ENCODE results near the gene JDP2. TPM values are rescaled to one million over a fixed set of nuclear protein-coding genes. Genes with fewer than 3 reads are reported as not detected.
"Not testable (repeated sequence)": the region's sequence is repeated elsewhere in the genome, so short reads cannot be mapped to it uniquely, and the experiment has no call there.

Gene JDP2
- total RNA-seq, 2 experiments from 2014 or later: 1.3 to 1.4 TPM

DNA sequence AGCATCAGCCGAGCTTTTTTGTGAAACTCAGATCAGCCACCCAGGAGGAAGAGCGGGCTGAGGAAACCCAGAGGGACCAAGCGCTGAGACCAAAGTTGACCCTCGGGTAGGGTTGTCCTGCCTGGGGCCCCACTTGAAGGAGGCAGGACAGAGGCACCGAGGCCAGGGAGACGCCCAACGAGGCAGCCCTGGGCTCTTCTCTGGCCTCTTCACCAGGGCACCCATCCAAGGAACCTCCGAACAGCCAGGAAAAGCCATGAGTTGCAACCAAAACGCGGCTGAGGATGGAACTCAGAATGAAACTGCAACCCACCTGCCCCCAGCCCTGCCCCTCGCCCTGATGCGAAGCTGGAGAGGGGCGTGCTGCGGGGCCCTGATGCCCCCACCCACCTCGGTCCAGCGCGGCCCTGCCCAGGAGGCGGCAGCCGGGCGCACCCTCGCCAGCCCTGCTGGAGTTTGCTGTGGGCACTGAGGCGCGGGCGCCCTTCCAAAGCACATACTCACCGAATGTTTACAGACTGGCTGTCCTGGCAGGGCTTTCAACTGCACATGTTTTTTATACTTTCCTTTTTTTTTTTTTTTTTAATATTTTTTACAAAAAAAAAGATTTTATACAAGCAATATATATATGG is 41.9 kb downstream of the JDP2 start:
- no peaks in the 10 kb centered on the region for H3K9me3 Mint-ChIP-seq
- no peaks in the 10 kb centered on the region for H3K36me3 Mint-ChIP-seq (ENCODE audit: low read depth)
- ChIA-PET CTCF (no interaction called here), POLR2A (no interaction called here)
- H3K27me3 Mint-ChIP-seq: no peaks in the 10 kb centered on the region
- TF ChIP-seq, protein P1, sequence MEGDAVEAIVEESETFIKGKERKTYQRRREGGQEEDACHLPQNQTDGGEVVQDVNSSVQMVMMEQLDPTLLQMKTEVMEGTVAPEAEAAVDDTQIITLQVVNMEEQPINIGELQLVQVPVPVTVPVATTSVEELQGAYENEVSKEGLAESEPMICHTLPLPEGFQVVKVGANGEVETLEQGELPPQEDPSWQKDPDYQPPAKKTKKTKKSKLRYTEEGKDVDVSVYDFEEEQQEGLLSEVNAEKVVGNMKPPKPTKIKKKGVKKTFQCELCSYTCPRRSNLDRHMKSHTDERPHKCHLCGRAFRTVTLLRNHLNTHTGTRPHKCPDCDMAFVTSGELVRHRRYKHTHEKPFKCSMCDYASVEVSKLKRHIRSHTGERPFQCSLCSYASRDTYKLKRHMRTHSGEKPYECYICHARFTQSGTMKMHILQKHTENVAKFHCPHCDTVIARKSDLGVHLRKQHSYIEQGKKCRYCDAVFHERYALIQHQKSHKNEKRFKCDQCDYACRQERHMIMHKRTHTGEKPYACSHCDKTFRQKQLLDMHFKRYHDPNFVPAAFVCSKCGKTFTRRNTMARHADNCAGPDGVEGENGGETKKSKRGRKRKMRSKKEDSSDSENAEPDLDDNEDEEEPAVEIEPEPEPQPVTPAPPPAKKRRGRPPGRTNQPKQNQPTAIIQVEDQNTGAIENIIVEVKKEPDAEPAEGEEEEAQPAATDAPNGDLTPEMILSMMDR (IDR thresholded peaks at IDR 0.05): no peak
- H3K27ac Mint-ChIP-seq: no peak overlapping the region
- ATAC-seq: no peak
- DNase-seq: no peak
- H3K4me1 Mint-ChIP-seq (ENCODE audit: low read depth): peaks cover 3% of the 10 kb centered on the region
- intact Hi-C loops (cut with micrococcal nuclease): no loop called here
- H3K4me3 Mint-ChIP-seq: no peak overlapping the region

DNA sequence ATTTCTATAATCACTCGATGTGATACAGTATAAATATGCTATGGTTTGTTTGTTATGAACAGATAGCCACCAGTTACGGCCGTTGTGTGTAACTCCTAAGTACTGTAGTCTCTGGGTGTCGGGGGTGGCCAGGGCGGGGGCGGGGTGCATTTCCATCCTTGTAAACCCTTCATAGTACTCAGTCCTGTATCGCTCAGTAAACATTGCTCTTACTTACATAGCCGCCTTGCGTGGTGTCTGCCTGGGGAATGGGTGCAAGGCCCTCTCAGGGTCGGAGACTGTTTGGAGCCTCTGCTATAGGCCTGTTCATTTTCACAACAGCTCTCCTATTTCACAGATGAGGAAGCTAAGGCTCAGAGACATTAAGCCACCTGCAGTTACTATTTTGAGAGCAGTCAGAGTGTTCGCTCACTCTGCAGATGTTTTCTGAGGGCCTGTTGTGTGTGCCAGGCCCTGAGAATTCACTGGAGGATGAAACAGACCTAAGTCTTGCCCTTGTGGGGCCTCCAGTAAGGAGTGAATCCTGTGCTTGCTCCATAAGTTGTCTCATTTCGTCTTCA is 42.5 kb downstream of the JDP2 start:
- ATAC-seq: no peak
- Mint-ChIP-seq H3K4me3 (no peak overlapping the region), H3K4me1 (ENCODE audit: low read depth) (peaks cover 3% of the 10 kb centered on the region), H3K27me3 (peaks cover 1% of the 10 kb centered on the region), H3K27ac (no peak overlapping the region), H3K36me3 (ENCODE audit: low read depth) (no peaks in the 10 kb centered on the region), H3K9me3 (no peaks in the 10 kb centered on the region)
- intact Hi-C loops (cut with micrococcal nuclease): no loop called here
- ChIA-PET CTCF (interaction anchor here (1.0 kb wide), 1 partner anchor 183 kb away, joined by 3 read pairs; no protein-coding TSS in a partner anchor), POLR2A (no interaction called here)
- no peak for DNase-seq
- TF ChIP-seq, protein P1 (IDR thresholded peaks at IDR 0.05): no peak

DNA sequence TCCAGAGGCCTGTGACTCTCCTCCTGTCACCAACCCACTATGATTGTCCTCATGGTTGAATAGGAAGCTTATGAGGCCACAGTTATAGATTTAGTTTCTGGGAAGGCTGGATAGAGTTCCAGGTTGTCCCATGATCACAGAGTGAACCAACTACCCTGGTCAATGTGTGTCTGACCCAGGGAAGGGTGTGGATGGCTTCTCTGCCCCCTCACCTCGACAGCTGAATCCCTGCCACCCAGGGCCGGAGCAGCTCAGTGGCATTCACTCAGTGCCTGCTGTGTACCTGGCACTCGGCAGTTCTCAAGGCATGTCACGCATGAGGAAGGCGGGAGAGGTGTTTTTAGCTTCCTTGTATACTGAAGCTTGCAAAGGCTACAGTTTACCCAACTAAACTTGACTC is 43.2 kb downstream of the JDP2 start:
- Mint-ChIP-seq H3K4me3 (no peak overlapping the region), H3K9me3 (no peaks in the 10 kb centered on the region), H3K27me3 (peaks cover 1% of the 10 kb centered on the region), H3K36me3 (ENCODE audit: low read depth) (no peaks in the 10 kb centered on the region), H3K4me1 (ENCODE audit: low read depth) (peaks cover 3% of the 10 kb centered on the region), H3K27ac (no peak overlapping the region)
- TF ChIP-seq, protein P1 (IDR thresholded peaks at IDR 0.05): no peak
- POLR2A ChIA-PET: no interaction called here
- no peak for ATAC-seq
- no peak for DNase-seq
- CTCF ChIA-PET: interaction anchor here (1.0 kb wide), 1 partner anchor 183 kb away, joined by 3 read pairs; no protein-coding TSS in a partner anchor
- intact Hi-C loops (cut with micrococcal nuclease): no loop called here

DNA sequence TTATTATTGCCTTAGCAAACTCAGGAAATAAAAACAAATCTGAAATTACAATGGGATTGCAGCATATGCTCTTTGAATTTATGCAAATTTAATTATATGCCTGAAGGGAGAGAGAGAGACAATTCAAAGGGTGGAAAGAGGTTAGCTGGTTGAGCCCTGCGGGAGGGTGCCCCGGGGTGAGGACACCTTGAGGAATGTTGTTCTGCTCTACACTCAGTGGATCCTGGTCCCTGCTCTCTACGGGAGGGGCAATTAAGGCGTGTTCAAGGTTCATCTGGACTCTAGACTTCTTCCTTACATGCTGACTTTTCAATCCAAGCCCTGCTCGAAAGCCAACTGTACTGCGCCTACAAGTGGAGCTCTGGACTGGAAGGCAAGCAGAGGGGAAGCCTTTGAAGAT is 46.3 kb downstream of the JDP2 start:
- DNase-seq; H3K36me3 Mint-ChIP-seq (ENCODE audit: low read depth); H3K4me3 Mint-ChIP-seq; POLR2A ChIA-PET; H3K27ac Mint-ChIP-seq; H3K9me3 Mint-ChIP-seq; ATAC-seq; H3K27me3 Mint-ChIP-seq; H3K4me1 Mint-ChIP-seq (ENCODE audit: low read depth); intact Hi-C loops (cut with micrococcal nuclease): not testable (repeated sequence)
- CTCF ChIA-PET: interaction anchor here (0.6 kb wide), 1 partner anchor 896 kb away, joined by 3 read pairs; no protein-coding TSS in a partner anchor

DNA sequence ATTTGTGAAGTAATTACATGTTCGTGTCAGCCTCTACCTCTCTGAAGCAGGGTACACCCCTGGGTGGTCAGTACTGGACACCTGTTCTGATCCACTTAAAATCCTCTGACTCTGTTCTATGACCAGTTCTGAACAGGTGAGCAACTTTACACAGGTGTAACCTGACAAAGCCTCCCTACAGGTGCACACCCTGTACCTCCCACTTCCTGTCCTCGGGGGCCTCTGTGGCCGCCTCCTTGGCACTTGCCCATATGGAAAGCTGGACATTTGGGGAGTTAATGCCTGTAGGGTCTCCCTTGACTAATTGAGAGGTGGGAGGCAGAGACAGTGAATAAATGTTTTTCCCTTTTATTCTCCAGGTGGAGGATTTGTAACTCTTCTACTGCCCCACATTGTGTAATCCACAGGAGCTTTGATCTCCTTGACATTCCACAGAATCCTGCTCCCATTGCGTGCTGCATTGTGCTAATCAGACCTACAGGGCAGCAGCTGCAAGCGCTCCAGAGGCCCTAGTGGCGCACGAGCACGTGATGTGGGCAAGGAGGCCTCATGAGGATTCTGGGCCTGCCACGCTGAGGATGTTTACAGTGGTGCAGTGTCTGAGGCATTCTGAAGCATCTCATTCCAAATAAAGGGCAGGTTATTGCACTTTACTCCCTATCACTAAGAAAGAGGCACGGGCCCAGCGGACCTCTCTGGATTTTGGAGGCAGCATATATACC is 48.6 kb downstream of the JDP2 start:
- POLR2A ChIA-PET: interaction anchor here (0.9 kb wide), 1 partner anchor 10 kb away, joined by 3 read pairs; no protein-coding TSS in a partner anchor
- intact Hi-C loops (cut with micrococcal nuclease): no loop called here
- TF ChIP-seq, protein P1 (IDR thresholded peaks at IDR 0.05): no peak
- CTCF ChIA-PET: interaction anchor here (0.6 kb wide), 1 partner anchor 169 kb away, joined by 3 read pairs; no protein-coding TSS in a partner anchor
- peaks cover 1% of the 10 kb centered on the region for H3K27me3 Mint-ChIP-seq
- H3K36me3 Mint-ChIP-seq (ENCODE audit: low read depth): no peaks in the 10 kb centered on the region
- no peak for DNase-seq
- no peak overlapping the region for H3K4me3 Mint-ChIP-seq
- ATAC-seq: no peak
- no peaks in the 10 kb centered on the region for H3K4me1 Mint-ChIP-seq (ENCODE audit: low read depth)
- H3K27ac Mint-ChIP-seq: no peak overlapping the region
- no peaks in the 10 kb centered on the region for H3K9me3 Mint-ChIP-seq
